NOMO-1 treated with DMSO at 0.1 percent for 48 hours (cell line): Measurements from ENCODE around the gene DUOX2.
"Not testable (repeated sequence)": the region's sequence is repeated elsewhere in the genome, so short reads cannot be mapped to it uniquely, and the experiment has no call there.

Experiments
- DNase-seq: peaks from one replicate; lab custom pipeline; 2025; ENCODE audit not compliant: unreplicated experiment; lab: John Stamatoyannopoulos, UW

DUOX2 gene

DNA sequence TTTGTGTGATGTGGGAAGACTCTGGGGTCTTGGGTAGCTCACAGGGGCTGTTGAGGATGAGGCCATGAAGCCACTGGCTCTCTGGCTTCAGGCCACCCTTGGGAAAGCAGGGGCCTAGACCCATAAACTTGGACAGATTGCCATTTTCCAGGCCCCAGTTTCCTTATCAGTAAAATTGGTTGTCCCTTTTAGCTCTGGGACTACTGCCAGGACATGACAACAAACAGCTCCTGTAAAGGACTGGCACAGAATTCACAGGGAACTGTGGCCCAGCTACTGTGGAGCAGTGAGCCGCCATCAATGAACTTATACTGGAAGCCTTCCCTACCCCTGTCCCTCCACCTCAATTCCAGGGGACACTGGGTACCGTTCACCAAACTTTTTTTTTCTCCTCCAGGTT lies 36.6 kb downstream of the DUOX2 start:
- DNase-seq: not testable (repeated sequence)

DNA sequence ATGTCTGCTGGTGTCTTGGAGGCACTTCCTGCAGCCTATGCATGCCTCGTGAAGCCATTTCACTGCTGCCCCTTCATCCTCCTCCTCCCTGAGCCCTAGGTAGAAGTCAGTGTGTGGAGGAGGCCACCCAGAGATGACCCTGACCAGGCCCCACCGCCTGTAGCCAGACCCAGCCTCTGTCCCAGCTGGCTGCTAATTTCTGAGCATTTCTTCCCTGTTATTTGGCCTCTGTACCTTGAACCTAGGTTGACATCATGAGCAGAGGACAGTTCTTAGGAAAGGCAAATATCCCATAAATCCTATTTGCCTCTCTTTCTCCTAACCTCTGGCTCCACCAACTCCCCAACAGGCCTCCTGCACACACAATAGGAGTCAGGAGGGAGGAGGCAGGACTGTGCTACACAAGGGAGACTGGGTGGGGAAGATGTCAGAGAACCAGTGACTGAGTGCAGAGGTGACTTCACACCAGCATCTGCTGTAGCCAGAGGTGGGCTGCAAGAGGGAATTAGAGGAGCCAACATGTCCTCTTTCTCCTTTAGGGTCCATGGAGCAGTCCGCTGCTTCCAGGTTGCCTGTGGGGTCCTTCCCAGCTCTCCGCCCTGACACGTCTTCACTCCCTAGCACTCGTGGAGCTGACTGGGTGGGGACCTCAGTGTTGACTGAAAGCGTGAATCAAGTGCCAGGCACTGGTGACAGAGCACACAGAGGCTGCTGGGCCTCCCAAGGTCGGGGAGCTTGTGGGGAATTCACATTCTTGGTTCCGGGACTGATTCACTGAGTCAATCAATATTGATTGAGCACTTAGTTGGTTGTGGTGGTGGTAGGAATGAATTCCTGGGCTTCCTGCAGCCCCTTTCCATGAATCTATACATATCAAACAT lies 38.3 kb downstream of the DUOX2 start:
- not testable (repeated sequence) for DNase-seq

GRCh38 chr15:45073602-45074001 lies 40.4 kb downstream of the DUOX2 start:
- not testable (repeated sequence) for DNase-seq

DNA sequence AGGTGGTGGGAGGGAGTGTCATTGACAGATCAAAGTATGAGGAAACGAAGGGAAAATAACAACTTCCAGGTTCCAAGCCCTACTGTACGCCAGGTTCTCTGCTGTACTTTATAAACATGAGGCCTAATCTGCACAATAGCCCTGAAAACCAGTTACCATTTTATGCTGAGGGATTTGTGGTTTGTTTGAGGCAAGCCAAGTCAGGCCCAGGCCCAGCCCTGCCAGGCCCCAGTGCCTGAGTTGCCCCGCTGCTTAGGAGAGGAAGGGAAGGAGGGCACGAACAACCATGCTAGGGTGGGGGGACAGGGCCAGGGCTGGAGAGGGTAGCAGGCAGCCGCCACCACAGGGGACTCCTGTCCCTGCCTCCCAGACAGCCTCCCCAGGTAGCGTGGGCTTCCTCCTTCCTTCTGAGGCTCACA lies 44.0 kb downstream of the DUOX2 start:
- DNase-seq: not testable (repeated sequence)

GRCh38 chr15:45064386-45064785 lies 49.6 kb downstream of the DUOX2 start:
- no peak for DNase-seq

GRCh38 chr15:45062301-45062700 lies 51.7 kb downstream of the DUOX2 start:
- DNase-seq: not testable (repeated sequence)

GRCh38 chr15:45058690-45059675 lies 55.0 kb downstream of the DUOX2 start:
- DNase-seq: not testable (repeated sequence)

DNA sequence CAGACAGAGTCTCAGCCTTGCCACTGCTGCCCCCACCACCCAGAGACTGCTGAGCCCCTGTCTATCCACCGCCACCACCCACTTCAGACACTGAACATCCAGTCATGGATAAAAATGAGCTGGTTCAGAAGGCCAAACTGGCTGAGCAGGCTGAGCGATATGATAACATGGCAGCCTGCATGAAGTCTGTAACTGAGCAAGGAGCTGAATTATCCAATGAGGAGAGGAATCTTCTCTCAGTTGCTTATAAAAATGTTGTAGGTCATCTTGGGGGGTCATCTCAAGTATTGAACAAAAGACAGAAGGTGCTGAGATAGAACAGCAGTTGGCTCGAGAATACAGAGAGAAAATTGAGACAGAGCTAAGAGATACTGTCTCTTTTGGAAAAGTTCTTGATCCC lies 61.3 kb downstream of the DUOX2 start:
- not testable (repeated sequence) for DNase-seq

GRCh38 chr15:45050587-45050986 lies 63.4 kb downstream of the DUOX2 start:
- DNase-seq: no peak

DNA sequence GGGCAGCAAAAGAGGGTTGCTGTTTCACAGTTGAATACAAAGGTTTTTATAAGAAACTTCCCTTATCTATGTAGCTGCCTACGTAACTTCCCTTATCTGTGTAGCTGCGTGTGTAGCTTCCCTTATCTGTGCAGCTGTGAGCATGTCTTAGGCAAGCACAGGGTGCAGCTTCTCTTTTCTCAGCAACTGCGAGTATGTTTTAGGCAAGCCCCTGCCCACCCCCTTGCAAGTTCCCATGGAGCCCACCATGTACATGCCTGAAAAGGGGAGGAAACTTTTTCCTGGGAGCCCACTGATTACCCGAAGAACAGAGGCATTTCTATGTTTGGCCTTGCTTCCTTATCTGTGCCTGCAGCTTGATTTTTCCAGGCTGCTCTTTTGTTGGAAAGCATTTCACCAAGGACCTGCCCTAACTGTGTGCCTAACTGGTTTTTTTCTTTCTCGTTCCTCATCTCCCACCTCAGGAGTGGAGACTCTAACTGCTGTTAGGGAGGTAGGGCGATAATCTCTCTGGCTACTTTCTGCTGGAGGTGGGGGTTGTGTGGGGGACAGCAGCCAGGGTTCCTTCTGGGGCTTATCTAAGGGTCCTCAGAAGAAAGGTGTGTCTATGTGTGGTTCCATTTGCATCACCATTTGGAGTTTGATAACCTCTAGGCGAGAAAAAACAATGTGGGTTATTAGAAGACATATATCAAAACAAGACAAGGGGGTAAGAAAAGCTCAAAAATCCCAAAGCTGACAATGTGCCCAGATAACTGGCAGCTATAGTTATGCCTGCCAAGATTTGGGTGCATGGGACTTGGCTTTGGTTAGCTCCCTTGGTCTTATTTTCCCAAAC lies 65.0 kb downstream of the DUOX2 start:
- peak; percentile 95 for DNase-seq

DNA sequence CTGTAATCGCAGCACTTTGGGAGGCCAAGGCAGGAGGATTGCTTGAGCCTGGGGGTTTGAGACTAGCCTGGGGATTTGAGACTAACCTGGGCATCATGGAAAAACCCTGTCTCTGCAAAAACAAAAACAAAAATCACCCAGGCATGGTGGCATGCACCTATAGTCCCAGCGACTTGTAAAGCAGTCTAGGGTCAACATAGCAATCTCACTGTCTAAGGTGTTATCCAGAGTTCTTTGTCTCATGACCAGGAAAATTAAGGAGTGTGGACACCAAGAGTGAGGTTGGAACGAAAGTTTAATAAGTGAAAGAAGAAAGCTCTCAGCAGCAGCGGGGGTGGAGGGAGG lies 65.6 kb downstream of the DUOX2 start:
- not testable (repeated sequence) for DNase-seq

DNA sequence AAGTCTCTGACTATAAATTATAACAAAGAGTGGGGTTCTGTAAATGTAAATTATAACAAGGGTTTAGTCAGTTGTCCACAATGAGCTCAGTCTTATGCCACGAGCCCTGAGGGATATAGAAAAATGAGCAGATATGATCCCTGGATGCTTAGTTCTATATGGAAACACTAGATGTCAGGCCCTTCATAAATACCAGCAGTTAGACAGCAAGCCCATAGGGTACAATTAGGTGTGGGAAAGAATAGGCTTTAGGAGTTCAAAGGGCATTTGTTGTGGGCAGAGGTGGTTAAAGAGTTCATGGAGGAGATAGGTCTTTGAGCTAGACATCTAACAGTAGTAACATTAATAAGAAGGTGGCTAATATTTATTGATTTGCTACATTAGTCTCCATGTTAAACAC lies 69.7 kb downstream of the DUOX2 start:
- not testable (repeated sequence) for DNase-seq

DNA sequence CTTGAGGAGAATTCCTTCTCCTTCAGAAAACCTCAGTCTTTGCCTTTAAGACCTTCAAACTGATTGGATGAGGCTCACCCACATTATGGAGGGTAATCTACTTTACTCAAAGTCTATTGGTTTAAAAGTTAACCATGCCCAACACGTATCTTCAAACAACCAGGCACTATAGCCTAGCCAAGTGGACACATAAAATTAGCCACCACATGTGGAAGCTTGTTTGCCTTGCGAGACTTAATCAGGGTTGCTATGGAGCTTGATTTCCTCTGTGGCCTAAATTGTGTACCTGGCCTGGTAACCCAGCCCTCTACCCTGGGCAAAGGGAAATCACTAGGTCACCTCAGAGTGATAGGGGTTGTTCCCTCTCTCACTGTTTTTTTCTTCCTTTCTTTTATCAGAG lies 71.1 kb downstream of the DUOX2 start:
- not testable (repeated sequence) for DNase-seq
